HG03571 (cell line): ENCODE measurements around the gene RPL7A.
"Not testable (repeated sequence)": the region's sequence is repeated elsewhere in the genome, so short reads cannot be mapped to it uniquely, and the experiment has no call there.

Source experiments
- ATAC-seq: cut with Tn5 transposase; IDR thresholded peaks from one replicate; pipeline ENCODE4 v1.9.1; 2021; ENCODE audit not compliant: unreplicated experiment

RPL7A gene

DNA sequence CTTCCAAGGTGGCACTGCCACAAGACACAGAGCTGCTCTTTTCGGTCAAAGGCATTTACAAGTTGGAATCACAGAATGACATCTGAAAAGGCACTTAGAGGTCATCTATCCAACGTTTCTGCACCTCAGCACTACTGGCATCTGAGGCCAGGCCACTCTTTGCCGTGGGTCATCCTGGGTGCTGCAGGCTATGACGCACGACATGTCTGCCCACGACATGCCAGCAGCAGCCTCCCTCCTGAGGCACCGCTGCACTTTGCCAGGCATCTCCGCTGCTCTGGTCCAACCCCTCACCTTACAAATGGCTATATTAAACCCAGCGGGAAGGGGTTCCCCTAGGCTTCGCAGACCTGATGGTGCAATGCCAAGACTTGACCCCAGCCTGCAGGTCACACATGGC, 19.8 kb downstream of the RPL7A start:
- no peak for ATAC-seq

DNA sequence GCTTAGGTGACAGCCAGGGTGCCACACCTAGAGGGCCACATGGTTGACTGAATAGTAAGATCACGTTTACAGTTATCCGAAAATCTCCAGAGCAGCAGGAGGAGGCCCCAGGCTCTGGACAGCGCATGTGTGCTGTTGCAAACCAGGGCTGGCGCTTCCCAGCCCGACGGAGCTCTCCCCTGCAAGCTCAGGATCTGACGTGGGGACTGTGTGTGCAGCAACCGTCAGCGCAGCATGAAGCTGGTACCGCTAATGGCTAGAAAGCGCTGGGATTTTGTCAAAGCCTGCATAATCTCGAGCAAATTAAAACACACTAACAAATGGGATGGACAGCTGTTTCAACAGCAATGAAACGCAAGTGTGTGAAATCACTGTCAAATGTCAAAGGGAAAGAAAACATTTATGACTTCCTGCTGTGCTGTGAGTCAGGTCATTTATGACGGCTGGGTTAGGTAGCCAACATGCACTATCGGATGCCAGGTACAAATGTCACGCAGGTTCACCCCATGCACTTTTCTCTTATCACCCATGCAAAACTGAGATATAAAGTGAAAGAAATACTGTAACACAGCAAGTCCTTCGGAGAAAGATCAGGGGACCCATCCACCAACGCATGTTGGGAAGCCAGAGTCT, 20.3 kb downstream of the RPL7A start:
- no peak for ATAC-seq

GRCh38 chr9:133369422-133369821, 21.4 kb downstream of the RPL7A start:
- ATAC-seq = no peak

GRCh38 chr9:133369933-133370332, 21.9 kb downstream of the RPL7A start:
- ATAC-seq = no peak

- no peak for ATAC-seq
Observed at GRCh38 chr9:133370685-133371084, 22.7 kb downstream of the RPL7A start.

DNA sequence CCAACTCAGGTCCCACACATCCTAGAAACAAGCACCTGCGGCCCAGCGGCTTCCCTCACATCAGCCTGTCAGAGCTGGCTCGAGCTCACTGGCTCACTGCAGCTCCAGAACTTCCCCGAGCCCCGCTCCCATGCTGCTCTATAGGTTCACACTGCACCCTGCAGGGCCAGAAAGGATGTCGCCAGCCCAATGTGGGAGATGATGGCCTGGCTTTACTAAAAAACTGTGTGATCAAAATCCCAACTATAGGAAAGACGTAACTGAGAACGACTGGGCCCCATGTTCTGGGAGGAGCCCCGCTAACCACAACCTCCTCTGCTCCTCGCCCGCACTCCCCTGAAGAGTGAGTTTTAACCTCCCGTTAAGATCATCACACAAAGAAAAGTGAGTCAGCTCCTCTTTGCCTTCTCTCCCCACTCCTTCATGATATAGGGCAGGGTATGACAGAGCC, 23.3 kb downstream of the RPL7A start:
- ATAC-seq = no peak

DNA sequence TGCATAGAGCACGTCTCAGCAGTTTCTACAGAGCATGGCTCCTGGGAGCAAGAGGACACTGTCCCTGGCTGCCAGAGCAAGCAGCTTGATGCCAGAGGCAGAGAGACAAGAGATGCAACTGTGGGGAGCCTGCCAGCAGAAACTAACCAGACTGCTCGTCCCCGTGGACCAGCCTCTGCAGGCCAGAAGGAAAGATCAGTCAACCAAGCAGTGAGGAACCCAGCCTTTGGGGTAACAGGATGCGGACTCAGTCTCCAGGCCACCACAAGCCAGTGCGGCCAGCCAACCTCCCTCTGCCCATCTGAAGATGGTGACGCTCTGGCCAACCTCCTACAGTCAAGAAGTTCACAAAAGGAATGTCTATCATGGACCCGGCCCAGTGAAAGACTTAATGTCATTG, 24.1 kb downstream of the RPL7A start:
- no peak for ATAC-seq

DNA sequence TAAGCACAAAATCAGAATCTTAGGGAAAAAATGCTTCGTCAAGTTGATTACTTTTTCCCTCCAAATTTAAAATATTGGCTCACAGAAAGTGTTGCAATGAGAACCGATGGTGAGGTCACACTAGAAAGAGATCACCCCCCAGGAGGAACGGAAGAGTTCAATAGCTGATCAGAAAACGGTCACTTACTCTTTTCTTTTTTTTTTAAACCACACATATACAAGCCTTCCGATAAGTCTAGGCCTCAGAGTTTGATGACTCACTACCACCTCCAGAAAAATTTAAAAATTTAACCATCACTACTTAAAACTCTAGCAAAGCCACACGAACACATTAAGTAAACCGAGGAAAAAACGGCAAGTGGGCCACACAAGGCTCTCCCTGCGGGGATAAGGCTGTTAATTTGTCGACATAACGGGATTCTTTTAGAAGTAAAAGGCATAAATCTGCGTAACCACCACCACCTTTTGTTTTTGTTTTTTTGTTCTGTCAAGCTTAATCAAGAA, 26.6 kb downstream of the RPL7A start:
- ATAC-seq = no peak

DNA sequence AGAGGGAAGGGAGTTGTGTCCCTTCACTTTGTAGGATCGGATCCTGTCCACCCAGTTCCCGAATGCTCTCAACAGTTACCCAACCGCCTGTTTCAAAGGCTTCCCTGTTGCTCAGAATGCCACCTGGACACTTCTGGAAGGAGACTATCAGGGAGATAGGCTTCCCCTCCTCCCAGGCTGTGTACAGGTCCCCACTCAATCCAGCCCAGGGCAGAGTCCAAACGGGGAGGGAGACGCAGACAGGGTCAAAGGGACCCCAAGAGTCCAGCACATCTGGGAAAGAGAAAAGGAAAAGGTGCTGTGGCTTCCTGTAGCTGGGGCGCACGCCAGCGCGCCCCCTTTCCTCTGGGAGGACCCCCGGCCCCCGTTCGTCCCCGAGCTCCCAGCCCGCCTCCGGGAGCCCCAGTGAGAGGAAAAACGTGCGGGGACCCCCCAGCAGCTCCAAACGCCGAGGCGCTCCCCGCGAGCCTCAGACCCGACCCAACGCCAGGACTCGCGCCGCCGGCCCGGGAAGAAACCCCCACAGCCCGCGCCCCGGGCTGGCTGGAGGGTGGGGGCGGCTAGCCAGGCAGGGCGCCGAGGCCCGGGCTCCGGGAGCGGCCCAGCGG, 27.2 kb downstream of the RPL7A start:
- peak; percentile 8 for ATAC-seq

GRCh38 chr9:133375724-133376654, 28.0 kb downstream of the RPL7A start, which contains the start of the genes STKLD1 and SURF4:
STKLD1 (plus strand) TSS chr9:133376366; CDS start chr9:133376474, 108 bp downstream.
SURF4 (minus strand) TSS chr9:133376060; CDS start chr9:133375969, 91 bp downstream.
- peak; percentile 86 for ATAC-seq

DNA sequence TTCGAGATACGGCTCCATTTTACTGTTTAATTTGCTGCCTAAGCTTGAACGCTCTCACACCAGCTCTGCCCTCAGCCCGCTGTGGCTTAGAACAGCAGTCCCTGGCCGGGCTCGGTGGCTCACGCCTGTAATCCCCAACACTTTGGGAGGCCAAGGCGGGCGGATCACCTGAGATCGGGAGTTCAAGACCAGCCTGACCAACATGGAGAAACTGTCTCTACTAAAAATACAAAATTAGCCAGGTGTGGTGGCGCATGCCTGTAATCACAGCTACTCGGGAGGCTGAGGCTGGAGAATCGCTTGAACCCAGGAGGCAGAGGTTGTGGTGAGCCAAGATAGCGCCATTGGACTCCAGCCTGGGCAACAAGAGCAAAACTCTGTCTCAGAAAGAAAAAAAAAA, 29.3 kb downstream of the RPL7A start:
- not testable (repeated sequence) for ATAC-seq

- ATAC-seq = no peak
Observed at GRCh38 chr9:133377721-133378216, 29.8 kb downstream of the RPL7A start.

- no peak for ATAC-seq
Observed at GRCh38 chr9:133378408-133378962, 30.5 kb downstream of the RPL7A start.

- ATAC-seq = no peak
Observed at GRCh38 chr9:133379153-133380086, 31.4 kb downstream of the RPL7A start.

DNA sequence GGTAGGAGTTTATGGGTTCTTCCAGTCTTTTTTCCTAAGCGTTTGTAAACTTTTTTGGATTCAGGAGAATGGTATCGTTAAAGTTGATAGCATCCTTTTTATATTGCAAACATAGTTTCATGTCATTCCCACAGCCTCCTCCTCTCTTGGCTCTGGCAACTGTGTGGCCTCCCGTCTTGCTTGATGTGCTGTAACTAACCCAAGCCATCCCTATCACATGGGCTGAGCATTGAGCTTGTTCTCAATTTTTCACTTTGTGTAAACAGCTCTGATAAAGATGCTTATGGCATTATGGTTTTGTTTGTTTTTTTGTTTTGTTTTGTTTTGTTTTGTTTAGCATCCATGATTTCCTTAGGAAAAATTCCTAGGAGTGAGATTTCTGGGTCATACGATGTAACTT, 32.7 kb downstream of the RPL7A start:
- ATAC-seq = no peak

- no peak for ATAC-seq
Observed at GRCh38 chr9:133382507-133383141, 34.6 kb downstream of the RPL7A start.

DNA sequence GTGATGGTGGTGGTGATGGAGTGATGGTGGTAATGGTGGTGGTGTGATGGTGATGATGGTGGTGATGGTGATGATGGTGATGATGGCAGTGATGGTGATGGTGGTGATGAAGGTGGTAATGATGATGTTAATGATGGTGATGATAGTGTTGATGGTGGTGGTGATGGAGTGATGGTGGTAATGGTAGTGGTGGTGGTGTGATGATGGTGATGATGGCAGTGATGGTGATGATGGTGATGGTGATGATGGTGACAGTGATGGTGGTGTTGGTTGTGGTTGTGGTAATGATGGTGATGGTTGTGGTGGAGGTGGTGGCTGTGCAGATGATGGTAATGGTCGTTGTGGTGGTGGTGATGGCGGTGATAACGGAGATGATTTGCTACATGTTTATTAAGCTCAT, 35.4 kb downstream of the RPL7A start:
- ATAC-seq = no peak

- ATAC-seq = no peak
Observed at GRCh38 chr9:133384736-133385321, 36.8 kb downstream of the RPL7A start.

GRCh38 chr9:133385452-133385851, 37.4 kb downstream of the RPL7A start:
- no peak for ATAC-seq
